Breast epithelium (tissue), 3 donors: ENCODE results near the gene DNAJA3.

Experiments
- CTCF ChIP-seq, 3 donors: fragments of 450-650 bp; IDR thresholded peaks; one replicate each; pipeline ENCODE4 v1.5.1; 2016 to 2017; ENCODE audit warnings: antibody characterized with exemption in 3 of 3, mild to moderate bottlenecking in 3 of 3, moderate library complexity in 3 of 3
- POLR2A ChIP-seq: fragments of 450-650 bp; IDR thresholded peaks from one replicate; pipeline ENCODE4 v1.6.1; 2016; ENCODE audit warnings: antibody characterized with exemption, mild to moderate bottlenecking, moderate library complexity
- POLR2AphosphoS5 ChIP-seq, 3 donors: sonication (generic); formaldehyde crosslinking; IDR thresholded peaks; one replicate each; pipeline ENCODE4 v1.6.1; 2017; ENCODE audit warnings: antibody characterized with exemption in 3 of 3

- TF ChIP-seq CTCF (IDR thresholded peaks at IDR 0.05) (no peak), POLR2A (no peak), POLR2AphosphoS5 (IDR thresholded peaks at IDR 0.05) (no peak)
These were observed 43.3 kb downstream of the DNAJA3 start for GRCh38 chr16:4468972-4469371.
